ENCODE data around the gene MBOAT1. TPM values are rescaled to one million over a fixed set of nuclear protein-coding genes. Genes with fewer than 3 reads are reported as not detected.

The MBOAT1 gene
- total and polyA plus RNA-seq, 2 experiments from 2014 or later, result 0.74 to 10.4 TPM

DNA sequence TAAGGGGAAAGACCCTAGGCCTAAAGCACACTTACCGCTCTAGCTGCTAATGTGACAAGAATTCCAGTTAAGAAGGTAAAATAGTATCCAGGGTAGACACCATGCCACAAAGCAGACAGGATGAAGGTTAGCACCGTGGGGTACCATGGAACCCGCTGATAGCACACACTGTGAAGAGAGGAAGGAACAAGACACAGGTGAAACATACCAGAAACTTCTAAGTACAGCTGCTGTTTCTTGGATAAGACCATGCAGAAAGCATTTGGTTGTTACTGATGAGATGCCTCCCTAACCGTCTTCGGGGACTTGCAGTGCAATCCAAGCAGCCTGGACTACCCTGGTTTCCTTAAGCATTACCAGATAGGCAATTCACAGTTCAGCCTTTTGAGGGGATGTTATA, 99.4 kb downstream of the MBOAT1 start:
- H3K9me3 ChIP-seq (ENCODE audit: low read depth), result no peaks in the 10 kb centered on the region
- H3K4me2 ChIP-seq, result no peak overlapping the region
- H3K27ac ChIP-seq, result no peak overlapping the region
- no peak overlapping the region for H3K4me3 ChIP-seq
- TF ChIP-seq EZH2phosphoT487 (IDR thresholded peaks at IDR 0.05; ENCODE audit: low read depth, severe bottlenecking, unreplicated experiment) (no peak), EZH2 (IDR thresholded peaks at IDR 0.05; ENCODE audit: borderline replicate concordance) (no peak)
- TF ChIP-seq, protein P1, sequence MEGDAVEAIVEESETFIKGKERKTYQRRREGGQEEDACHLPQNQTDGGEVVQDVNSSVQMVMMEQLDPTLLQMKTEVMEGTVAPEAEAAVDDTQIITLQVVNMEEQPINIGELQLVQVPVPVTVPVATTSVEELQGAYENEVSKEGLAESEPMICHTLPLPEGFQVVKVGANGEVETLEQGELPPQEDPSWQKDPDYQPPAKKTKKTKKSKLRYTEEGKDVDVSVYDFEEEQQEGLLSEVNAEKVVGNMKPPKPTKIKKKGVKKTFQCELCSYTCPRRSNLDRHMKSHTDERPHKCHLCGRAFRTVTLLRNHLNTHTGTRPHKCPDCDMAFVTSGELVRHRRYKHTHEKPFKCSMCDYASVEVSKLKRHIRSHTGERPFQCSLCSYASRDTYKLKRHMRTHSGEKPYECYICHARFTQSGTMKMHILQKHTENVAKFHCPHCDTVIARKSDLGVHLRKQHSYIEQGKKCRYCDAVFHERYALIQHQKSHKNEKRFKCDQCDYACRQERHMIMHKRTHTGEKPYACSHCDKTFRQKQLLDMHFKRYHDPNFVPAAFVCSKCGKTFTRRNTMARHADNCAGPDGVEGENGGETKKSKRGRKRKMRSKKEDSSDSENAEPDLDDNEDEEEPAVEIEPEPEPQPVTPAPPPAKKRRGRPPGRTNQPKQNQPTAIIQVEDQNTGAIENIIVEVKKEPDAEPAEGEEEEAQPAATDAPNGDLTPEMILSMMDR (IDR thresholded peaks at IDR 0.05; ENCODE audit: poor library complexity), result no peak
- no peaks in the 10 kb centered on the region for H4K20me1 ChIP-seq (ENCODE audit: insufficient read depth, poor library complexity, severe bottlenecking)
- H3K36me3 ChIP-seq (replicated peaks; ENCODE audit: insufficient read depth, low read depth), result no peaks in the 10 kb centered on the region
- H2AFZ ChIP-seq, result no peak overlapping the region
- no peaks in the 10 kb centered on the region for H3K79me2 ChIP-seq
- peaks cover 6% of the 10 kb centered on the region for H3K4me1 ChIP-seq (ENCODE audit: insufficient read depth)
- H3K9me2 ChIP-seq (replicated peaks; ENCODE audit: insufficient read depth), result no peaks in the 10 kb centered on the region
- DNase-seq (ENCODE audit: low spot score), result no peak
- WGBS (ENCODE audit: low lambda C conversion rate, missing lambda C conversion rate), result 90% methylated on average over 5 of the region's 5 CpGs
- H3K27me3 ChIP-seq, result no peaks in the 10 kb centered on the region

DNA sequence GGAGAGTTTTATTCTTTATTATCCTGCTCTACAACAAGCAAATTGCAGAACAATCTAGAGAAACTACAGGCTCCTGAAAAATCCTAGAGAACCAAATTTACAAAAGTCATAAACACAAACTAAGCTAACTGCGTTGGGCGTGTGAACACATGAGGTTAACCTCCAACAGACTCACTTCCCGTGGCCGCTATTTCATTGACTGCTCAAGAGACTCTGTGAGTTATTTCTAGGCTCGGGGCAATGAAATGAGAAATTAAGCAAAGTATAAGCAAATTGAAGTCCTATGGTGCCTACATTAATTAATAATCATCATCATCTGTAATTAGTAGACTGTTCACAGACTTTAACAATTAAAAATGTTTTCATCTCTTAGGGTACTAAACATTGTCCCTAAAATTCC, 100.0 kb downstream of the MBOAT1 start:
- WGBS (ENCODE audit: low lambda C conversion rate, missing lambda C conversion rate), result 92% methylated on average over 5 of the region's 5 CpGs
- H3K4me2 ChIP-seq, result no peak overlapping the region
- H3K4me1 ChIP-seq (ENCODE audit: insufficient read depth), result peaks cover 3% of the 10 kb centered on the region
- H3K4me3 ChIP-seq, result no peak overlapping the region
- H3K9me2 ChIP-seq (replicated peaks; ENCODE audit: insufficient read depth), result no peaks in the 10 kb centered on the region
- TF ChIP-seq, protein P1 (IDR thresholded peaks at IDR 0.05; ENCODE audit: poor library complexity), result no peak
- TF ChIP-seq EZH2phosphoT487 (IDR thresholded peaks at IDR 0.05; ENCODE audit: low read depth, severe bottlenecking, unreplicated experiment) (no peak), EZH2 (IDR thresholded peaks at IDR 0.05; ENCODE audit: borderline replicate concordance) (no peak)
- H2AFZ ChIP-seq, result no peak overlapping the region
- DNase-seq (ENCODE audit: low spot score), result no peak
- H3K27ac ChIP-seq, result no peak overlapping the region
- no peaks in the 10 kb centered on the region for H3K36me3 ChIP-seq (replicated peaks; ENCODE audit: insufficient read depth, low read depth)
- H3K79me2 ChIP-seq, result no peaks in the 10 kb centered on the region
- no peaks in the 10 kb centered on the region for H3K27me3 ChIP-seq
- no peaks in the 10 kb centered on the region for H3K9me3 ChIP-seq (ENCODE audit: low read depth)
- H4K20me1 ChIP-seq (ENCODE audit: insufficient read depth, poor library complexity, severe bottlenecking), result no peaks in the 10 kb centered on the region

DNA sequence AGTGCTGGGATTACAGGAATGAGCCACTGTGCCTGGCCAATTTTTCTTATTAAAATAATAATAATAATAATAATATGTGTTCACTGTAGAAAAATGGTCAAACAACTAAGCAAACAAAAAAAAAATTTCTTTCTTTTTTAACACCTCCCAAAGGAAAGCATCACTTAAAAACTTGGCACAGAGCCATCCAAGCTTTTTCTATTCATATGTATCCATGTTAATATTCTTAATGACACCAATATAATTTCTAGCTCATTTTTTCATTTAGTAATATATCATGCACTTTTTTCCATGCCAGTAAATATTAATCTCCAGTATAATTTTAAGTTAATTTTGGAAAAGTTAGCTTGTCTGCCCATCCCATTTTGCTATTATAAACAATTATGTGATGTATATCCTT, 101.8 kb downstream of the MBOAT1 start:
- Histone ChIP-seq H3K9me2 (replicated peaks; ENCODE audit: insufficient read depth) (no peaks in the 10 kb centered on the region), H3K27me3 (no peaks in the 10 kb centered on the region), H2AFZ (no peak overlapping the region), H3K27ac (no peak overlapping the region), H4K20me1 (ENCODE audit: insufficient read depth, poor library complexity, severe bottlenecking) (no peaks in the 10 kb centered on the region), H3K4me1 (ENCODE audit: insufficient read depth) (no peaks in the 10 kb centered on the region), H3K4me2 (no peak overlapping the region), H3K79me2 (no peaks in the 10 kb centered on the region), H3K9me3 (ENCODE audit: low read depth) (no peaks in the 10 kb centered on the region), H3K4me3 (no peak overlapping the region), H3K36me3 (replicated peaks; ENCODE audit: insufficient read depth, low read depth) (no peaks in the 10 kb centered on the region)
- TF ChIP-seq, protein P1 (IDR thresholded peaks at IDR 0.05; ENCODE audit: poor library complexity), result no peak
- TF ChIP-seq EZH2phosphoT487 (IDR thresholded peaks at IDR 0.05; ENCODE audit: low read depth, severe bottlenecking, unreplicated experiment), result no peak
- TF ChIP-seq EZH2 (IDR thresholded peaks at IDR 0.05; ENCODE audit: borderline replicate concordance), result no peak
- DNase-seq (ENCODE audit: low spot score), result no peak

DNA sequence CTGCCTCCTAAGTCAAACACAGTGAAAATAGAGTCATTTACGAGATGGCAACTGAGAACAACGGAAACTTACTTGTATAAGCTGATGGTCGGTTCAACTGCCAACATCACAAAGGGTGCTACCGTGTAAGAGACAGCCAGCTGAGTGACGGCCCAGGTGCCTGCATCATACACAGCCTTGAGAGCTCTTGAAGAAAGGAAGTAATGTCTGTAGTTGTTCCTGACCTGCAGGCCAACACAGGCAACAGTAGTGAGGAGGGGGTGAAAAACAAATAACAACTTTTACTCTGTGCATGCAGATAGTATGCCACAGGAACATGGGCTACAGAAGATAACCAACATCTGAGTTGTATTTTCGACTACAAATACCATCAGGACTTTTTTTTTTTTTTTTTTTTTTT, 102.7 kb downstream of the MBOAT1 start:
- no peak for TF ChIP-seq EZH2phosphoT487 (IDR thresholded peaks at IDR 0.05; ENCODE audit: low read depth, severe bottlenecking, unreplicated experiment)
- no peak for TF ChIP-seq EZH2 (IDR thresholded peaks at IDR 0.05; ENCODE audit: borderline replicate concordance)
- TF ChIP-seq, protein P1 (IDR thresholded peaks at IDR 0.05; ENCODE audit: poor library complexity), result no peak
- WGBS (ENCODE audit: low lambda C conversion rate, missing lambda C conversion rate), result 90% methylated on average over 6 of the region's 6 CpGs
- H3K79me2 ChIP-seq, result no peaks in the 10 kb centered on the region
- no peak overlapping the region for H3K27ac ChIP-seq
- H3K4me3 ChIP-seq, result no peak overlapping the region
- H4K20me1 ChIP-seq (ENCODE audit: insufficient read depth, poor library complexity, severe bottlenecking), result no peaks in the 10 kb centered on the region
- H3K36me3 ChIP-seq (replicated peaks; ENCODE audit: insufficient read depth, low read depth), result no peaks in the 10 kb centered on the region
- H3K4me2 ChIP-seq, result no peak overlapping the region
- H3K9me2 ChIP-seq (replicated peaks; ENCODE audit: insufficient read depth), result no peaks in the 10 kb centered on the region
- H2AFZ ChIP-seq, result no peak overlapping the region
- no peaks in the 10 kb centered on the region for H3K4me1 ChIP-seq (ENCODE audit: insufficient read depth)
- no peaks in the 10 kb centered on the region for H3K9me3 ChIP-seq (ENCODE audit: low read depth)
- no peak for DNase-seq (ENCODE audit: low spot score)
- no peaks in the 10 kb centered on the region for H3K27me3 ChIP-seq

Measured in hepatocyte (in vitro differentiated cells).